HepG2 (cell line): Measurements from ENCODE around the gene ADAMTS4. TPM values are rescaled to one million over a fixed set of nuclear protein-coding genes. Genes with fewer than 3 reads are reported as not detected.

ENCODE experiments used
- CHD4 ChIP-seq: fragments of 200-600 bp; sonication (generic); IDR thresholded peaks from 2 replicates; pipeline ENCODE4 v1.7.0; 2017; ENCODE audit warnings: mild to moderate bottlenecking, low read length, borderline replicate concordance
- ERF ChIP-seq: IDR thresholded peaks from 2 replicates; pipeline ENCODE4 v1.6.1; 2018; ENCODE audit warnings: missing biosample characterization, missing genetic modification reagents
- HMGA1 ChIP-seq: sonication (generic); formaldehyde crosslinking; conservative IDR thresholded peaks from 2 replicates; pipeline ENCODE4 v1.4.0; 2020; ENCODE audit warnings: missing genetic modification reagents
- ISL2 ChIP-seq: sonication (generic); formaldehyde crosslinking; IDR thresholded peaks from 2 replicates; pipeline ENCODE4 v1.5.0; 2020; ENCODE audit warnings: missing genetic modification reagents
- JARID2 ChIP-seq: sonication (generic); formaldehyde crosslinking; IDR thresholded peaks from 2 replicates; pipeline ENCODE4 v1.8.1; 2023; ENCODE audit warnings: missing genetic modification reagents, inconsistent platforms; ENCODE audit not compliant: insufficient replicate concordance
- KDM1A ChIP-seq: IDR thresholded peaks from 2 replicates; pipeline ENCODE4 v1.6.1; 2016; ENCODE audit warnings: missing compliant biosample characterization
- PPARG ChIP-seq: conservative IDR thresholded peaks from 2 replicates; pipeline ENCODE4 v1.6.1; 2016; ENCODE audit warnings: missing biosample characterization, missing genetic modification reagents
- TCF12 ChIP-seq, 2 experiments: fragments of 450-650 bp in 1 of 2; sonication (generic) in 1 of 2; formaldehyde crosslinking in 1 of 2; IDR thresholded peaks; 2 replicates each; pipeline versions ENCODE4 v1.6.1 to v1.8.0; 2017 to 2022; ENCODE audit warnings: antibody characterized with exemption in 1 of 2, mild to moderate bottlenecking in 1 of 2, missing genetic modification reagents in 1 of 2, moderate library complexity in 1 of 2
- TEAD3 ChIP-seq: optimal IDR thresholded peaks from 2 replicates; pipeline ENCODE3; 2016; ENCODE audit warnings: borderline replicate concordance
- ZBTB37 ChIP-seq: sonication (generic); formaldehyde crosslinking; IDR thresholded peaks from 2 replicates; pipeline ENCODE4 v1.4.0; 2020; ENCODE audit warnings: mild to moderate bottlenecking, missing genetic modification reagents
- ZC3H4 ChIP-seq: sonication (generic); formaldehyde crosslinking; IDR thresholded peaks from 2 replicates; pipeline ENCODE4 v1.4.0; 2020; ENCODE audit warnings: missing genetic modification reagents, borderline replicate concordance
- ZNF136 ChIP-seq: sonication (generic); formaldehyde crosslinking; IDR thresholded peaks from 2 replicates; pipeline ENCODE4 v1.8.1; 2022; ENCODE audit warnings: low read depth, mild to moderate bottlenecking, moderate library complexity, missing genetic modification reagents
- ZNF160 ChIP-seq: sonication (generic); formaldehyde crosslinking; IDR thresholded peaks from 2 replicates; pipeline ENCODE4 v1.8.0; 2022; ENCODE audit warnings: mild to moderate bottlenecking, inconsistent platforms, missing genetic modification reagents
- ZNF24 ChIP-seq: fragments of 450-650 bp; IDR thresholded peaks from 2 replicates; pipeline ENCODE4 v1.6.1; 2017; ENCODE audit warnings: antibody characterized with exemption, mild to moderate bottlenecking
- ZNF354B ChIP-seq: sonication (generic); formaldehyde crosslinking; IDR thresholded peaks from 2 replicates; pipeline ENCODE4 v1.8.0; 2022; ENCODE audit warnings: mild to moderate bottlenecking, missing genetic modification reagents
- ZNF496 ChIP-seq: sonication (generic); formaldehyde crosslinking; IDR thresholded peaks from 2 replicates; pipeline ENCODE4 v1.8.1; 2023; ENCODE audit warnings: mild to moderate bottlenecking, moderate library complexity, missing genetic modification reagents; ENCODE audit not compliant: insufficient replicate concordance
- ZNF780A ChIP-seq: sonication (generic); formaldehyde crosslinking; IDR thresholded peaks from 2 replicates; pipeline ENCODE4 v1.8.0; 2022; ENCODE audit warnings: mild to moderate bottlenecking, missing genetic modification reagents, moderate library complexity
- ZNF83 ChIP-seq: sonication (generic); formaldehyde crosslinking; IDR thresholded peaks from 2 replicates; pipeline ENCODE4 v1.4.0; 2020; ENCODE audit warnings: missing genetic modification reagents, mild to moderate bottlenecking, borderline replicate concordance
- ZNF883 ChIP-seq: sonication (generic); formaldehyde crosslinking; IDR thresholded peaks from 2 replicates; pipeline ENCODE4 v1.5.1; 2020; ENCODE audit warnings: mild to moderate bottlenecking, missing genetic modification reagents; ENCODE audit errors: not compliant biosample characterization
- ZXDC ChIP-seq: sonication (generic); formaldehyde crosslinking; IDR thresholded peaks from 2 replicates; pipeline ENCODE4 v1.5.0; 2020; ENCODE audit warnings: mild to moderate bottlenecking, missing genetic modification reagents
- polyA plus RNA-seq, 8 experiments: library from polyadenylated mRNA; depleted of rRNA in 3 of 8; stranded (reverse) in 7 of 8; unstranded in 1 of 8; fragments of >200 nt; fragmentation: Illumina TruSeq in 4 of 8; extraction: Trizol in 4 of 8; gene quantifications; 2 replicates each; pipeline versions ENCODE4 v1.2.1 to v1.2.3, GENCODE V29; 2011 to 2016; ENCODE audit warnings: low read depth in 4 of 8, missing spikeins in 1 of 8, mixed read lengths in 1 of 8; ENCODE audit not compliant: insufficient read depth in 1 of 8
- total RNA-seq, 5 experiments: library from RNA; depleted of rRNA; stranded (reverse); fragments of >200 nt; fragmentation: Illumina TruSeq; extraction: Trizol; gene quantifications; 2 replicates each; pipeline ENCODE4 v1.2.3, GENCODE V29; 2016; ENCODE audit warnings: low read depth in 1 of 5
- TF ChIP-seq, protein P1 (sequence below): sonication (generic); formaldehyde crosslinking; IDR thresholded peaks from 2 replicates; pipeline ENCODE4 v1.4.0; 2020; ENCODE audit warnings: low read depth, missing genetic modification reagents
- TF ChIP-seq, protein P2 (sequence below): IDR thresholded peaks from 2 replicates; pipeline ENCODE4 v1.6.1; 2016; ENCODE audit warnings: missing genetic modification reagents, missing compliant biosample characterization

ADAMTS4 gene
- total and polyA plus RNA-seq, 2 of the 13 experiments (the other 11 are each of a cell fraction or from before 2014, with no cell fraction given): 0.51 to 1.7 TPM

- TF ChIP-seq, protein P1, sequence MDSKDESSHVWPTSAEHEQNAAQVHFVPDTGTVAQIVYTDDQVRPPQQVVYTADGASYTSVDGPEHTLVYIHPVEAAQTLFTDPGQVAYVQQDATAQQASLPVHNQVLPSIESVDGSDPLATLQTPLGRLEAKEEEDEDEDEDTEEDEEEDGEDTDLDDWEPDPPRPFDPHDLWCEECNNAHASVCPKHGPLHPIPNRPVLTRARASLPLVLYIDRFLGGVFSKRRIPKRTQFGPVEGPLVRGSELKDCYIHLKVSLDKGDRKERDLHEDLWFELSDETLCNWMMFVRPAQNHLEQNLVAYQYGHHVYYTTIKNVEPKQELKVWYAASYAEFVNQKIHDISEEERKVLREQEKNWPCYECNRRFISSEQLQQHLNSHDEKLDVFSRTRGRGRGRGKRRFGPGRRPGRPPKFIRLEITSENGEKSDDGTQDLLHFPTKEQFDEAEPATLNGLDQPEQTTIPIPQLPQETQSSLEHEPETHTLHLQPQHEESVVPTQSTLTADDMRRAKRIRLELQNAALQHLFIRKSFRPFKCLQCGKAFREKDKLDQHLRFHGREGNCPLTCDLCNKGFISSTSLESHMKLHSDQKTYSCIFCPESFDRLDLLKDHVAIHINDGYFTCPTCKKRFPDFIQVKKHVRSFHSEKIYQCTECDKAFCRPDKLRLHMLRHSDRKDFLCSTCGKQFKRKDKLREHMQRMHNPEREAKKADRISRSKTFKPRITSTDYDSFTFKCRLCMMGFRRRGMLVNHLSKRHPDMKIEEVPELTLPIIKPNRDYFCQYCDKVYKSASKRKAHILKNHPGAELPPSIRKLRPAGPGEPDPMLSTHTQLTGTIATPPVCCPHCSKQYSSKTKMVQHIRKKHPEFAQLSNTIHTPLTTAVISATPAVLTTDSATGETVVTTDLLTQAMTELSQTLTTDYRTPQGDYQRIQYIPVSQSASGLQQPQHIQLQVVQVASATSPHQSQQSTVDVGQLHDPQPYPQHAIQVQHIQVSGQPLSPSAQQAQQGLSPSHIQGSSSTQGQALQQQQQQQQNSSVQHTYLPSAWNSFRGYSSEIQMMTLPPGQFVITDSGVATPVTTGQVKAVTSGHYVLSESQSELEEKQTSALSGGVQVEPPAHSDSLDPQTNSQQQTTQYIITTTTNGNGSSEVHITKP (CRISPR knock-in tag): no peak
- TF ChIP-seq ISL2 (CRISPR knock-in tag) (no peak), TCF12 (IDR thresholded peaks at IDR 0.05) (no peak), TCF12 (CRISPR knock-in tag; IDR thresholded peaks at IDR 0.05) (no peak), ERF (CRISPR knock-in tag) (peak; percentile 42; the same call in 1 of the 2 replicates), ZNF354B (CRISPR knock-in tag) (no peak), ZNF496 (CRISPR knock-in tag) (no peak), ZNF160 (no peak), ZBTB37 (CRISPR knock-in tag) (no peak), TEAD3 (CRISPR knock-in tag) (no peak), ZNF883 (peak; percentile 21), ZC3H4 (CRISPR knock-in tag) (no peak), CHD4 (no peak; the same call in 1 of the 2 replicates), ZNF83 (CRISPR knock-in tag) (no peak), ZNF24 (no peak), ZNF136 (CRISPR knock-in tag) (no peak), HMGA1 (CRISPR knock-in tag) (no peak), ZXDC (CRISPR knock-in tag) (no peak), KDM1A (CRISPR knock-in tag) (no peak), PPARG (CRISPR knock-in tag) (0 out of 2 replicates have a peak, but pooled peaks have one; percentile 15), ZNF780A (CRISPR knock-in tag) (no peak), JARID2 (no peak)
- TF ChIP-seq, protein P2, sequence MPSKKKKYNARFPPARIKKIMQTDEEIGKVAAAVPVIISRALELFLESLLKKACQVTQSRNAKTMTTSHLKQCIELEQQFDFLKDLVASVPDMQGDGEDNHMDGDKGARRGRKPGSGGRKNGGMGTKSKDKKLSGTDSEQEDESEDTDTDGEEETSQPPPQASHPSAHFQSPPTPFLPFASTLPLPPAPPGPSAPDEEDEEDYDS: peak; percentile 94
Measured at GRCh38 chr1:161225534-161226319, 26.9 kb upstream of the ADAMTS4 start, which contains the start of gene TOMM40L (continued).
